Panc1 (cell line): ENCODE measurements around the gene NCBP2.

ENCODE experiments used
- CTCF ChIP-seq: fragments of 450-650 bp; IDR thresholded peaks from 2 replicates; pipeline ENCODE4 v1.5.1; 2017; ENCODE audit warnings: mild to moderate bottlenecking
- POLR2AphosphoS5 ChIP-seq: IDR thresholded peaks from 2 replicates; pipeline ENCODE4 v1.6.1; 2012; ENCODE audit warnings: mild to moderate bottlenecking, low read depth, low read length, moderate library complexity
- TF ChIP-seq, protein P1 (sequence below), 2 experiments: IDR thresholded peaks; 2 replicates each; pipeline ENCODE4 v1.6.1; 2011 to 2012; ENCODE audit warnings: low read depth in 2 of 2, control low read depth in 1 of 2, low read length in 1 of 2, mild to moderate bottlenecking in 1 of 2, moderate library complexity in 1 of 2; ENCODE audit not compliant: insufficient read depth in 1 of 2

DNA sequence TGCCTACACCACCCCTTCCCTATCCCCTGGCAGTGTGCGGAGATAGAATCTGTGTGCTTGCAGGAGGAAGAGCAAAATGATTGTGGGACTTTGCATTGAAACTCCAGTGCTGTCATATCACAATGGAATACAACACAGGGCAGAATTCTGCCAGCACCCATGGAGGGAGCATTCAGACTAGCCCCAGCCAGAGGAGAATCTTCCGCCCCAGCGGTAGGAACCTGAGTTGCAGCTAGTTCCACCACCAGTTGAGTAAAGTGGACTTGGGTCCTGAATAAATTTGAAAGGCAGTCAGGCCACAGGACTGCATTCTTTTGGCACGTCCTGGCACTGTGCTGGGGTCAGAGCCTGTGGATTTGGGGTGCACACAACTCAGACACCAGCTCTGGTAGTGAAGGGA is 27.5 kb downstream of the NCBP2 start:
- no peak for TF ChIP-seq CTCF
- TF ChIP-seq, protein P1, sequence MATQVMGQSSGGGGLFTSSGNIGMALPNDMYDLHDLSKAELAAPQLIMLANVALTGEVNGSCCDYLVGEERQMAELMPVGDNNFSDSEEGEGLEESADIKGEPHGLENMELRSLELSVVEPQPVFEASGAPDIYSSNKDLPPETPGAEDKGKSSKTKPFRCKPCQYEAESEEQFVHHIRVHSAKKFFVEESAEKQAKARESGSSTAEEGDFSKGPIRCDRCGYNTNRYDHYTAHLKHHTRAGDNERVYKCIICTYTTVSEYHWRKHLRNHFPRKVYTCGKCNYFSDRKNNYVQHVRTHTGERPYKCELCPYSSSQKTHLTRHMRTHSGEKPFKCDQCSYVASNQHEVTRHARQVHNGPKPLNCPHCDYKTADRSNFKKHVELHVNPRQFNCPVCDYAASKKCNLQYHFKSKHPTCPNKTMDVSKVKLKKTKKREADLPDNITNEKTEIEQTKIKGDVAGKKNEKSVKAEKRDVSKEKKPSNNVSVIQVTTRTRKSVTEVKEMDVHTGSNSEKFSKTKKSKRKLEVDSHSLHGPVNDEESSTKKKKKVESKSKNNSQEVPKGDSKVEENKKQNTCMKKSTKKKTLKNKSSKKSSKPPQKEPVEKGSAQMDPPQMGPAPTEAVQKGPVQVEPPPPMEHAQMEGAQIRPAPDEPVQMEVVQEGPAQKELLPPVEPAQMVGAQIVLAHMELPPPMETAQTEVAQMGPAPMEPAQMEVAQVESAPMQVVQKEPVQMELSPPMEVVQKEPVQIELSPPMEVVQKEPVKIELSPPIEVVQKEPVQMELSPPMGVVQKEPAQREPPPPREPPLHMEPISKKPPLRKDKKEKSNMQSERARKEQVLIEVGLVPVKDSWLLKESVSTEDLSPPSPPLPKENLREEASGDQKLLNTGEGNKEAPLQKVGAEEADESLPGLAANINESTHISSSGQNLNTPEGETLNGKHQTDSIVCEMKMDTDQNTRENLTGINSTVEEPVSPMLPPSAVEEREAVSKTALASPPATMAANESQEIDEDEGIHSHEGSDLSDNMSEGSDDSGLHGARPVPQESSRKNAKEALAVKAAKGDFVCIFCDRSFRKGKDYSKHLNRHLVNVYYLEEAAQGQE (IDR thresholded peaks at IDR 0.05; ENCODE audit: insufficient read depth in 1 of 2, low read depth in 2 of 2, low read length in 1 of 2) = no peak
- no peak for TF ChIP-seq POLR2AphosphoS5
